Neural progenitor cell (in vitro differentiated cells): ENCODE results near the gene ITPR3. TPM values are rescaled to one million over a fixed set of nuclear protein-coding genes. Genes with fewer than 3 reads are reported as not detected.

Source experiments
- DNase-seq: peaks from one replicate; pipeline ENCODE4 v3.0.0-alpha.2; 2016; ENCODE audit warnings: low spot score
- H2AFZ ChIP-seq: fragments of 200-600 bp; sonication (generic); replicated peaks from 2 replicates; pipeline ENCODE4 v1.6.1; 2016; ENCODE audit warnings: antibody characterized with exemption
- H3F3A ChIP-seq: fragments of 200-600 bp; sonication (generic); 2 replicates; pipeline ENCODE4 v1.6.1; 2016; ENCODE audit warnings: antibody characterized with exemption, low read depth
- H3K27ac ChIP-seq: fragments of 200-600 bp; sonication (generic); 2 replicates; pipeline ENCODE4 v1.5.1; 2016; ENCODE audit warnings: mild to moderate bottlenecking
- H3K27me3 ChIP-seq: fragments of 200-600 bp; sonication (generic); 2 replicates; pipeline ENCODE4 v1.6.1; 2016; ENCODE audit warnings: mild to moderate bottlenecking, moderate library complexity
- H3K36me3 ChIP-seq: fragments of 200-600 bp; sonication (generic); 2 replicates; pipeline ENCODE4 v1.5.1; 2016
- H3K4me1 ChIP-seq: fragments of 200-600 bp; sonication (generic); 2 replicates; pipeline ENCODE4 v1.6.1; 2016; ENCODE audit warnings: mixed run types
- H3K4me2 ChIP-seq: fragments of 200-600 bp; sonication (generic); 2 replicates; pipeline ENCODE4 v1.6.1; 2016
- H3K4me3 ChIP-seq: fragments of 200-600 bp; sonication (generic); 2 replicates; pipeline ENCODE4 v1.5.1; 2016
- H3K79me2 ChIP-seq: fragments of 200-600 bp; sonication (generic); 2 replicates; pipeline ENCODE4 v1.6.1; 2016; ENCODE audit warnings: low read depth
- H3K9ac ChIP-seq: fragments of 200-600 bp; sonication (generic); 2 replicates; pipeline ENCODE4 v1.6.1; 2016
- H3K9me3 ChIP-seq: fragments of 200-600 bp; sonication (generic); 2 replicates; pipeline ENCODE4 v1.5.1; 2016; ENCODE audit warnings: low read depth
- H4K20me1 ChIP-seq: fragments of 200-600 bp; sonication (generic); 2 replicates; pipeline ENCODE4 v1.6.1; 2016; ENCODE audit warnings: low read depth
- H3K27ac Mint-ChIP-seq: 3 replicates; pipeline ENCODE4 v1.8.0; 2021; ENCODE audit warnings: mixed read lengths
- H3K27me3 Mint-ChIP-seq: 2 replicates; pipeline ENCODE4 v1.8.0; 2022; ENCODE audit warnings: low read depth, mild to moderate bottlenecking, inconsistent platforms, moderate library complexity, mixed read lengths; ENCODE audit not compliant: insufficient read depth
- H3K36me3 Mint-ChIP-seq: 3 replicates; pipeline ENCODE4 v1.8.0; 2021; ENCODE audit warnings: mixed read lengths
- H3K4me1 Mint-ChIP-seq: 3 replicates; pipeline ENCODE4 v1.8.0; 2021; ENCODE audit warnings: mixed read lengths
- H3K4me3 Mint-ChIP-seq: 3 replicates; pipeline ENCODE4 v1.8.0; 2021; ENCODE audit warnings: mild to moderate bottlenecking, moderate library complexity, mixed read lengths
- H3K9me3 Mint-ChIP-seq: 3 replicates; pipeline ENCODE4 v1.8.0; 2020; ENCODE audit warnings: mixed read lengths
- EZH2 ChIP-seq: fragments of 200-600 bp; sonication (generic); IDR thresholded peaks from 2 replicates; pipeline ENCODE4 v1.6.1; 2017; ENCODE audit warnings: antibody characterized with exemption, mild to moderate bottlenecking, moderate library complexity
- EZH2phosphoT487 ChIP-seq: fragments of 200-600 bp; sonication (generic); IDR thresholded peaks from 2 replicates; pipeline ENCODE4 v1.6.1; 2017; ENCODE audit warnings: antibody characterized with exemption
- total RNA-seq: library from RNA; depleted of rRNA; stranded (reverse); fragments of >200 nt; gene quantifications from 2 replicates; pipeline ENCODE4 v1.2.3, GENCODE V29; 2015; ENCODE audit warnings: low replicate concordance
- TF ChIP-seq, protein P1 (sequence below): fragments of 200-600 bp; sonication (generic); IDR thresholded peaks from 2 replicates; pipeline ENCODE4 v1.5.1; 2017; ENCODE audit warnings: antibody characterized with exemption, mild to moderate bottlenecking

The ITPR3 gene
- total RNA-seq, 1 donor from 2014 or later: 1.5 TPM

DNA sequence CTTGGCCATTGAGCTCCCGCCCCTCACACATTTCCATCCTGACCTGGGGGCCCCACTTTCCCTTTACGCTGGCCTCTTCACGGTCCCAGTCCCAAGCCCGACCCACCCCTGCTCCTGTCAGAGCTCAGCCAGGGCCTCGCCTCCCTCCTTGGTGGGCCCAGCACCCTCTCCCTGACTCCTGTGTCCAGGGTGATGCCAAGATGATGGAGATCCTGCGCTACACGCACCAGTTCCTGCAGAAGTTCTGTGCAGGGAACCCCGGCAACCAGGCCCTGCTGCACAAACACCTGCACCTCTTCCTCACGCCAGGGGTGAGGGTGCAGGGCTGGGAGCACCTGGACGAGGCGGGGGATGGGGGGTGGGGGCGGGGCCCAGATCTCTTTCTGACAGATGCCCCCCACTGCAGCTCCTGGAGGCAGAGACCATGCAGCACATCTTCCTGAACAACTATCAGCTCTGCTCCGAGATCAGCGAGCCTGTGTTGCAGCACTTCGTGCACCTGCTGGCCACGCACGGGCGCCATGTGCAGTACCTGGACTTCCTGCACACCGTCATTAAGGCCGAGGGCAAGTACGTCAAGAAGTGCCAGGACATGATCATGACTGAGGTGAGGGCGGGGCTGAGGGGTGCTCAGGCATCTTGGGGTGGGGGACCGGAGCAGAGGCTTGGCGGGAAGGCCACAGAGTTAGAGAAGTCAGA is 57.3 kb downstream of the ITPR3 start:
- Mint-ChIP-seq H3K4me1 (peaks cover 11% of the 10 kb centered on the region), H3K4me3 (no peak overlapping the region), H3K27me3 (peaks cover 15% of the 10 kb centered on the region), H3K9me3 (no peaks in the 10 kb centered on the region), H3K36me3 (no peaks in the 10 kb centered on the region), H3K27ac (peak overlapping the region; percentile 11)
- no peak overlapping the region for H3K4me2 ChIP-seq
- H3K27me3 ChIP-seq: no peaks in the 10 kb centered on the region
- H3K27ac ChIP-seq: no peak overlapping the region
- H3F3A ChIP-seq: peaks cover 7% of the 10 kb centered on the region
- H3K79me2 ChIP-seq: no peaks in the 10 kb centered on the region
- H3K36me3 ChIP-seq: no peaks in the 10 kb centered on the region
- H3K9ac ChIP-seq: no peak overlapping the region
- no peak overlapping the region for H3K4me3 ChIP-seq
- peaks cover 12% of the 10 kb centered on the region for H3K4me1 ChIP-seq
- no peaks in the 10 kb centered on the region for H3K9me3 ChIP-seq
- H4K20me1 ChIP-seq: no peaks in the 10 kb centered on the region
- TF ChIP-seq, protein P1, sequence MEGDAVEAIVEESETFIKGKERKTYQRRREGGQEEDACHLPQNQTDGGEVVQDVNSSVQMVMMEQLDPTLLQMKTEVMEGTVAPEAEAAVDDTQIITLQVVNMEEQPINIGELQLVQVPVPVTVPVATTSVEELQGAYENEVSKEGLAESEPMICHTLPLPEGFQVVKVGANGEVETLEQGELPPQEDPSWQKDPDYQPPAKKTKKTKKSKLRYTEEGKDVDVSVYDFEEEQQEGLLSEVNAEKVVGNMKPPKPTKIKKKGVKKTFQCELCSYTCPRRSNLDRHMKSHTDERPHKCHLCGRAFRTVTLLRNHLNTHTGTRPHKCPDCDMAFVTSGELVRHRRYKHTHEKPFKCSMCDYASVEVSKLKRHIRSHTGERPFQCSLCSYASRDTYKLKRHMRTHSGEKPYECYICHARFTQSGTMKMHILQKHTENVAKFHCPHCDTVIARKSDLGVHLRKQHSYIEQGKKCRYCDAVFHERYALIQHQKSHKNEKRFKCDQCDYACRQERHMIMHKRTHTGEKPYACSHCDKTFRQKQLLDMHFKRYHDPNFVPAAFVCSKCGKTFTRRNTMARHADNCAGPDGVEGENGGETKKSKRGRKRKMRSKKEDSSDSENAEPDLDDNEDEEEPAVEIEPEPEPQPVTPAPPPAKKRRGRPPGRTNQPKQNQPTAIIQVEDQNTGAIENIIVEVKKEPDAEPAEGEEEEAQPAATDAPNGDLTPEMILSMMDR: no peak
- H2AFZ ChIP-seq: no peak overlapping the region
- DNase-seq: no peak

DNA sequence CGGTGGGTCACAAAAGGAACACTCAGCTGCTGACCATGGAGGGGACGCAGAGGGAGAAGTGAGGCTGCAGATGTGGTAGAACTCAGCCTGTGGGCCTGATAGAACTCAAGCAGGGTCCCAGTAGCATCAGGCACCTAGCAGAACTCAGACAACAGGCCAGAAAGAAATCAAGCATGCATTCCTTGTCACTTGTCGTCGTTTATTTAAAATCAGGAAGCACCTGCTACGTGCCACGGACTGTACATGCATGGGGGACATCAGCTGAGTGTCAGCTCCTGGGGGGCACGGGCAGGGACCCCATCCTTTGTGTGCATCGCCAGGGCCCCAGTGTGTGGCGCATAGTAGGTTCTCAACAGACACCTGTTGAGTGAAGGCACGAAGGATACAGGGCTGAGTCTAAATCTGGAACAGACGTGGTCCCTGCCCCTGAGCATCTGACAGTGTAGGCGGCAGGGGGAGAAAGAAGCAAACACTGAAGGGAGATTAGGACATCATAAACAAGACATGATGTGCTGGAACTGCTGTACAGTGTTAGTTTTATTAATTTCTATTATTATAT is 57.9 kb downstream of the ITPR3 start:
- Histone ChIP-seq H3K27me3 (no peaks in the 10 kb centered on the region), H3K36me3 (no peaks in the 10 kb centered on the region), H3K4me3 (no peak overlapping the region), H3K9me3 (no peaks in the 10 kb centered on the region), H4K20me1 (no peaks in the 10 kb centered on the region), H3K79me2 (no peaks in the 10 kb centered on the region), H3K9ac (no peak overlapping the region), H3K4me2 (no peak overlapping the region), H3K4me1 (peaks cover 6% of the 10 kb centered on the region), H3K27ac (no peak overlapping the region), H3F3A (peaks cover 3% of the 10 kb centered on the region), H2AFZ (no peak overlapping the region)
- Mint-ChIP-seq H3K9me3 (no peaks in the 10 kb centered on the region), H3K4me3 (no peak overlapping the region), H3K27me3 (peaks cover 15% of the 10 kb centered on the region), H3K27ac (peak overlapping the region; percentile 25), H3K36me3 (no peaks in the 10 kb centered on the region), H3K4me1 (peaks cover 5% of the 10 kb centered on the region)
- TF ChIP-seq EZH2 (no peak), EZH2phosphoT487 (no peak)
- TF ChIP-seq, protein P1: no peak
- DNase-seq: no peak

DNA sequence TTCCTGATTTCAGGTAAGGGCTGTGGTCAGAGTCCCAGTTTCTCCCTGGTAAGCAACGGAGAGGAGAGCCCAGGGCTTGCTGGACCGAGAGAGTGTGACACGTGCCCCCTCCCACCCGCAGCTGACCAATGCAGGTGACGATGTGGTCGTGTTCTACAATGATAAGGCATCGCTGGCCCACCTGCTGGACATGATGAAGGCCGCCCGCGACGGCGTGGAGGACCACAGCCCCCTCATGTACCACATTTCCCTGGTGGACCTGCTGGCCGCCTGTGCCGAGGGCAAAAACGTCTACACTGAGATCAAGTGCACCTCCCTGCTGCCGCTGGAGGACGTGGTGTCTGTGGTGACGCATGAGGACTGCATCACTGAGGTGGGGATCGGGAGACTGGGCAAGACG is 58.6 kb downstream of the ITPR3 start:
- no peaks in the 10 kb centered on the region for H3K9me3 ChIP-seq
- Mint-ChIP-seq H3K27me3 (peaks cover 14% of the 10 kb centered on the region), H3K4me3 (no peak overlapping the region), H3K27ac (no peak overlapping the region), H3K4me1 (no peaks in the 10 kb centered on the region), H3K9me3 (no peaks in the 10 kb centered on the region), H3K36me3 (no peaks in the 10 kb centered on the region)
- H3K4me2 ChIP-seq: no peak overlapping the region
- no peaks in the 10 kb centered on the region for H3K36me3 ChIP-seq
- H3K4me3 ChIP-seq: no peak overlapping the region
- H3K27ac ChIP-seq: no peak overlapping the region
- H3K27me3 ChIP-seq: no peaks in the 10 kb centered on the region
- no peaks in the 10 kb centered on the region for H3F3A ChIP-seq
- H3K4me1 ChIP-seq: no peaks in the 10 kb centered on the region
- no peaks in the 10 kb centered on the region for H4K20me1 ChIP-seq
- TF ChIP-seq EZH2phosphoT487 (no peak), EZH2 (no peak)
- TF ChIP-seq, protein P1: no peak
- DNase-seq: no peak
- H2AFZ ChIP-seq: no peak overlapping the region
- no peak overlapping the region for H3K9ac ChIP-seq
- H3K79me2 ChIP-seq: no peaks in the 10 kb centered on the region
